Tibial artery (tissue), 4 donors: Measurements from ENCODE around the gene LACRT.

Experiments
- DNase-seq, 2 donors: peaks; one replicate each; pipeline ENCODE4 v3.0.0-alpha.2; 2019
- H3K27ac ChIP-seq, 2 donors: fragments of 200-600 bp; sonication (generic) in 1 of 2; 1 replicate in 1 of 2; 2 replicates in 1 of 2; pipeline ENCODE4 v1.5.1; 2018 to 2019; ENCODE audit warnings: mild to moderate bottlenecking in 1 of 2
- H3K27me3 ChIP-seq, 2 donors: fragments of 200-600 bp; sonication (generic) in 1 of 2; one replicate each; pipeline versions ENCODE4 v1.5.1 to v1.6.0; 2016 to 2019
- H3K36me3 ChIP-seq, 3 donors: fragments of 200-600 bp; sonication (generic) in 2 of 3; one replicate each; pipeline ENCODE4 v1.5.1; 2016 to 2019; ENCODE audit warnings: mild to moderate bottlenecking in 2 of 3
- H3K4me1 ChIP-seq, 4 donors: fragments of 200-600 bp; sonication (generic) in 2 of 4; 1 replicate in 3 of 4; 2 replicates in 1 of 4; pipeline ENCODE4 v1.5.1; 2016 to 2019
- H3K4me3 ChIP-seq, 2 donors: fragments of 200-600 bp; sonication (generic) in 1 of 2; 1 replicate in 1 of 2; 2 replicates in 1 of 2; pipeline ENCODE4 v1.5.1; 2018 to 2019; ENCODE audit warnings: mild to moderate bottlenecking in 2 of 2
- H3K9me3 ChIP-seq, 3 donors: fragments of 200-600 bp; sonication (generic) in 1 of 3; one replicate each; pipeline ENCODE4 v1.5.1; 2016 to 2019
- intact Hi-C: fragments of 100-400 bp; cut with DNase I; formaldehyde crosslinking; loops from one replicate; pipeline ENCODE4 v1.15.0; 2023; ENCODE audit warnings: low total_unique reads
- TF ChIP-seq, protein P1 (sequence below), 2 experiments: fragments of 200-600 bp in 1 of 2; fragments of 450-650 bp in 1 of 2; IDR thresholded peaks; one replicate each; pipeline ENCODE4 v1.5.1; 2017 to 2019; ENCODE audit warnings: antibody characterized with exemption in 2 of 2, mild to moderate bottlenecking in 1 of 2, moderate library complexity in 1 of 2

LACRT gene

DNA sequence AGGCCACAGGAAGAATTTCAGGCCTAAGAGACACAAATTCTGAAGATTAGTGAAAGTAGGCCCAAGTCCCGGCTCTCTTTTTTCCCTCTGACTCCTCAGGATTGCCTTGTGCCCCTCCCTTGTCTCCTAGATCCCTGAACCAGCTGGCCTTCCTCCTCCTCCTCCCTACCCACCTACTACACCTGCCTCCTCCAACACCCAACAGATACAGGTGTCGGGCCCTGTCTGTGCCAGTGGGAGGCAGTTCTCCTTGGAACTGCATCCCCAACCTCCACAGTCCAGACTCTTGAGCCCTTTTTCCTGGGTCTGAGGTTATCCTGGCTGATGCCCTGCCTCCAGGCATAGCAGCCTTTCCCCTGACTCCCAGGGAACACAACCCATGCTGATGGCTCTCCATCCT lies 48.1 kb downstream of the LACRT start:
- intact Hi-C loops = no loop called here
- peak overlapping the region; percentile 49 to 72 for H3K27ac ChIP-seq
- H3K4me1 ChIP-seq = peaks cover 0 to 34% (median 22%) of the 10 kb centered on the region in 4 donors

DNA sequence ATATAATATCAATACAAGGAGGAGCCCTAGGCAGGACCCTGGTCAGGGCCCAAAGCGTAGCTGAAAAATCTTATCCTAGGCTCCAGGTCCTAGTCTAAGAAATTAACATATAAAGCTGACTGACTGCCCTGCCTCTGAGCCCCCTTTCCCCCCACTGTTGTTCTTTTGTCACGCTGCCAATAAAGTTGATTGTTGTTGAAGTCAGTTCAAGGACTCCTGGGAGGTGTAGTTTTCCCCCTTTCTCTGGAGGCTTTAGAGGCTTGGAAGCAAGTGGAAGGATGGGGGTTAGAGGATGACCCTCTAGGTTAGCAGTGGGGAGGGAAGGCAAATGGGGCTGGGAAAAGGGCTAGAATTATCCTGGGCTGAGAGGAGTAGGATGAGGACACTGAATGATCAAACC lies 49.5 kb downstream of the LACRT start:
- Histone ChIP-seq H3K27ac (no peak overlapping the region), H3K9me3 (no peaks in the 10 kb centered on the region), H3K36me3 (peaks cover 0 to 6% (median 0%) of the 10 kb centered on the region in 3 donors), H3K4me1 (peaks cover 0 to 28% (median 22%) of the 10 kb centered on the region in 4 donors), H3K4me3 (no peak overlapping the region), H3K27me3 (no peaks in the 10 kb centered on the region)
- DNase-seq = no peak
- intact Hi-C loops = no loop called here
- TF ChIP-seq, protein P1, sequence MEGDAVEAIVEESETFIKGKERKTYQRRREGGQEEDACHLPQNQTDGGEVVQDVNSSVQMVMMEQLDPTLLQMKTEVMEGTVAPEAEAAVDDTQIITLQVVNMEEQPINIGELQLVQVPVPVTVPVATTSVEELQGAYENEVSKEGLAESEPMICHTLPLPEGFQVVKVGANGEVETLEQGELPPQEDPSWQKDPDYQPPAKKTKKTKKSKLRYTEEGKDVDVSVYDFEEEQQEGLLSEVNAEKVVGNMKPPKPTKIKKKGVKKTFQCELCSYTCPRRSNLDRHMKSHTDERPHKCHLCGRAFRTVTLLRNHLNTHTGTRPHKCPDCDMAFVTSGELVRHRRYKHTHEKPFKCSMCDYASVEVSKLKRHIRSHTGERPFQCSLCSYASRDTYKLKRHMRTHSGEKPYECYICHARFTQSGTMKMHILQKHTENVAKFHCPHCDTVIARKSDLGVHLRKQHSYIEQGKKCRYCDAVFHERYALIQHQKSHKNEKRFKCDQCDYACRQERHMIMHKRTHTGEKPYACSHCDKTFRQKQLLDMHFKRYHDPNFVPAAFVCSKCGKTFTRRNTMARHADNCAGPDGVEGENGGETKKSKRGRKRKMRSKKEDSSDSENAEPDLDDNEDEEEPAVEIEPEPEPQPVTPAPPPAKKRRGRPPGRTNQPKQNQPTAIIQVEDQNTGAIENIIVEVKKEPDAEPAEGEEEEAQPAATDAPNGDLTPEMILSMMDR (IDR thresholded peaks at IDR 0.05) = no peak

More for the DNA sequence above, 48.1 kb downstream of the LACRT start:
- TF ChIP-seq, protein P1 (IDR thresholded peaks at IDR 0.05) = no peak
- no peaks in the 10 kb centered on the region for H3K9me3 ChIP-seq
- DNase-seq = no peak
- H3K27me3 ChIP-seq = no peaks in the 10 kb centered on the region
- H3K36me3 ChIP-seq = peaks cover 0 to 6% (median 0%) of the 10 kb centered on the region in 3 donors
- H3K4me3 ChIP-seq = no peak overlapping the region

GRCh38 chr12:54584128-54584527 lies 50.6 kb downstream of the LACRT start:
- TF ChIP-seq, protein P1 (IDR thresholded peaks at IDR 0.05) = no peak
- Histone ChIP-seq H3K27ac (no peak overlapping the region), H3K4me3 (no peak overlapping the region), H3K9me3 (no peaks in the 10 kb centered on the region), H3K27me3 (no peaks in the 10 kb centered on the region), H3K36me3 (peaks cover 0 to 6% (median 0%) of the 10 kb centered on the region in 3 donors), H3K4me1 (peaks cover 0 to 33% (median 25%) of the 10 kb centered on the region in 4 donors)
- intact Hi-C loops = no loop called here
- no peak for DNase-seq

DNA sequence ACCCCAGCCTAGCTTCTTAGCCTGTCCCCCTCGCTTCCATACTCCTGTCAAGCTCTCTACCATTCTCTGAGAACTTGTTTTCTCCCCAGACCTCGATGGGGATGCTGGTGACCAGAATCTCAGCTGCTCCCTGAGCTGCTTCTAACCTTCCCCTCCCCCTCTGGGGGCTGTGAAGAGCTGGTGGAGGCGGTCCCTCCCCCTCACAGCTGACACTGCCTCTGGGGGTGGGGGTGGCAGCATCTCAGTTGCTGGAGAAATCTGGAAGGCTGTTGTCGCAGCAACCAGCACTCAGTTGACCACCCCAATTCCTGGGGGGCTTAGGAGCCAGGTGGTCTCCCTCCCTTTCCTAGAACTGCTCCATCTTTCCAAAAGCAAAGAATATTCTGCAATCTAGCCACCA lies 51.0 kb downstream of the LACRT start:
- H3K27me3 ChIP-seq = no peaks in the 10 kb centered on the region
- H3K4me1 ChIP-seq = peaks cover 0 to 29% (median 21%) of the 10 kb centered on the region in 4 donors
- no peak for DNase-seq
- H3K36me3 ChIP-seq = peaks cover 0 to 6% (median 0%) of the 10 kb centered on the region in 3 donors
- TF ChIP-seq, protein P1 (IDR thresholded peaks at IDR 0.05) = no peak
- H3K9me3 ChIP-seq = no peaks in the 10 kb centered on the region
- H3K27ac ChIP-seq = no peak overlapping the region
- intact Hi-C loops = no loop called here
- H3K4me3 ChIP-seq = no peak overlapping the region

DNA sequence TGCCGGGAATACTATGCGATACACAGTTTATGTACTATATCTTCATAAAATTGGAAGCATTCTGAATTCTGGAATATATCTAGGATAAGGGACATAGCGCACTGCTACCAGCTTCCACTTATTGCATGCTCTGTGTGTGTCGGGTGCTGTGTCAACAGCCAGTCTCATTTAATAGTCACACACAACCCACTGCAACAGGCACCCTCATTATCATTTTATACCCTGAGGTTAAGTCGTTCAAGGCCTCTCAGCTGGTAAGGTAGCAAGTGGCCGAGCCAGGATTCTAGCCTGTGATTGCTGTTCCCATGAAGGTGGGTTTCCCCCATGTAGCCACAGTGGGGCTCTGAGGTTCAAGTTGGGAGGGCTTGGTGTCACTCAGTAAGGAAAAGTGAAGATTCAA lies 53.3 kb downstream of the LACRT start:
- Histone ChIP-seq H3K4me1 (peaks cover 0 to 10% (median 5%) of the 10 kb centered on the region in 4 donors), H3K27me3 (no peaks in the 10 kb centered on the region), H3K36me3 (peaks cover 0 to 23% (median 10%) of the 10 kb centered on the region in 3 donors), H3K9me3 (no peaks in the 10 kb centered on the region), H3K4me3 (no peak overlapping the region), H3K27ac (no peak overlapping the region)
- intact Hi-C loops = no loop called here
- DNase-seq = no peak
- TF ChIP-seq, protein P1 (IDR thresholded peaks at IDR 0.05) = no peak
